Lower leg skin (tissue), 3 donors: ENCODE results near the gene HOXB2.

Source experiments
- POLR2A ChIP-seq, 2 donors: fragments of 450-650 bp; IDR thresholded peaks; one replicate each; pipeline ENCODE4 v1.6.1; 2016 to 2017; ENCODE audit warnings: antibody characterized with exemption in 2 of 2, mild to moderate bottlenecking in 1 of 2, moderate library complexity in 1 of 2
- TF ChIP-seq, protein P1 (sequence below), 3 donors: fragments of 450-650 bp; IDR thresholded peaks; one replicate each; pipeline ENCODE4 v1.5.1; 2016; ENCODE audit warnings: antibody characterized with exemption in 3 of 3, mild to moderate bottlenecking in 3 of 3, moderate library complexity in 2 of 3

- TF ChIP-seq POLR2A (IDR thresholded peaks at IDR 0.05), result no peak
- TF ChIP-seq, protein P1, sequence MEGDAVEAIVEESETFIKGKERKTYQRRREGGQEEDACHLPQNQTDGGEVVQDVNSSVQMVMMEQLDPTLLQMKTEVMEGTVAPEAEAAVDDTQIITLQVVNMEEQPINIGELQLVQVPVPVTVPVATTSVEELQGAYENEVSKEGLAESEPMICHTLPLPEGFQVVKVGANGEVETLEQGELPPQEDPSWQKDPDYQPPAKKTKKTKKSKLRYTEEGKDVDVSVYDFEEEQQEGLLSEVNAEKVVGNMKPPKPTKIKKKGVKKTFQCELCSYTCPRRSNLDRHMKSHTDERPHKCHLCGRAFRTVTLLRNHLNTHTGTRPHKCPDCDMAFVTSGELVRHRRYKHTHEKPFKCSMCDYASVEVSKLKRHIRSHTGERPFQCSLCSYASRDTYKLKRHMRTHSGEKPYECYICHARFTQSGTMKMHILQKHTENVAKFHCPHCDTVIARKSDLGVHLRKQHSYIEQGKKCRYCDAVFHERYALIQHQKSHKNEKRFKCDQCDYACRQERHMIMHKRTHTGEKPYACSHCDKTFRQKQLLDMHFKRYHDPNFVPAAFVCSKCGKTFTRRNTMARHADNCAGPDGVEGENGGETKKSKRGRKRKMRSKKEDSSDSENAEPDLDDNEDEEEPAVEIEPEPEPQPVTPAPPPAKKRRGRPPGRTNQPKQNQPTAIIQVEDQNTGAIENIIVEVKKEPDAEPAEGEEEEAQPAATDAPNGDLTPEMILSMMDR (IDR thresholded peaks at IDR 0.05), result no peak
Observed at GRCh38 chr17:48570325-48571023, 25.6 kb upstream of the HOXB2 start.
